Measurements from ENCODE around the gene NUDT6. TPM values are rescaled to one million over a fixed set of nuclear protein-coding genes. Genes with fewer than 3 reads are reported as not detected.

The NUDT6 gene
- total RNA-seq, 1 donor from 2014 or later, result 13.9 TPM

DNA sequence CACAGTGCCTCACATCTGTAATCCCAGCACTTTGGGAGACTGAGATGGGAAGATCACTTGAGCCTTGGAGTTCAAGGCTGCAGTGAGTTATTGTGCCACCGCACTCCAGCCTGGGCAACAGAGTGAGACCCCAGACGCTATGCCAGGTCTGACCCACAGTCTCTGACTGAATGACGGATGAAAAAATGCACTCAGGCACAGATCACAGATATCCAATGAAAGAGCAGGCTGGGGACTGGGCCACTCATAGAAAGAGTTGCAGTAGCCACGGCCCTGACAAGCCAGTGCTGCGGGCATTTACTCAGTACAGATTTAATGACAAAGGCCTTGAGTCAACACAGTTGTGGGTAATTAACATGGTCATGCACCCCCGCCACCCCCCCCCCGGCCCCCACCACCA, 22.7 kb downstream of the NUDT6 start:
- no peak overlapping the region for H3K4me3 ChIP-seq
- no peak overlapping the region for H3K27ac ChIP-seq (replicated peaks)
- intact Hi-C loops (cut with micrococcal nuclease), result no loop called here
- no peaks in the 10 kb centered on the region for H3K27me3 ChIP-seq (ENCODE audit: low read depth)
- peaks cover 1% of the 10 kb centered on the region for H3K36me3 ChIP-seq
- DNase-seq, result no peak
- no peaks in the 10 kb centered on the region for H3K9me3 ChIP-seq (replicated peaks)
- TF ChIP-seq, protein P1, sequence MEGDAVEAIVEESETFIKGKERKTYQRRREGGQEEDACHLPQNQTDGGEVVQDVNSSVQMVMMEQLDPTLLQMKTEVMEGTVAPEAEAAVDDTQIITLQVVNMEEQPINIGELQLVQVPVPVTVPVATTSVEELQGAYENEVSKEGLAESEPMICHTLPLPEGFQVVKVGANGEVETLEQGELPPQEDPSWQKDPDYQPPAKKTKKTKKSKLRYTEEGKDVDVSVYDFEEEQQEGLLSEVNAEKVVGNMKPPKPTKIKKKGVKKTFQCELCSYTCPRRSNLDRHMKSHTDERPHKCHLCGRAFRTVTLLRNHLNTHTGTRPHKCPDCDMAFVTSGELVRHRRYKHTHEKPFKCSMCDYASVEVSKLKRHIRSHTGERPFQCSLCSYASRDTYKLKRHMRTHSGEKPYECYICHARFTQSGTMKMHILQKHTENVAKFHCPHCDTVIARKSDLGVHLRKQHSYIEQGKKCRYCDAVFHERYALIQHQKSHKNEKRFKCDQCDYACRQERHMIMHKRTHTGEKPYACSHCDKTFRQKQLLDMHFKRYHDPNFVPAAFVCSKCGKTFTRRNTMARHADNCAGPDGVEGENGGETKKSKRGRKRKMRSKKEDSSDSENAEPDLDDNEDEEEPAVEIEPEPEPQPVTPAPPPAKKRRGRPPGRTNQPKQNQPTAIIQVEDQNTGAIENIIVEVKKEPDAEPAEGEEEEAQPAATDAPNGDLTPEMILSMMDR (IDR thresholded peaks at IDR 0.05; ENCODE audit: borderline replicate concordance), result no peak
- H3K4me1 ChIP-seq, result peaks cover 12% of the 10 kb centered on the region

DNA sequence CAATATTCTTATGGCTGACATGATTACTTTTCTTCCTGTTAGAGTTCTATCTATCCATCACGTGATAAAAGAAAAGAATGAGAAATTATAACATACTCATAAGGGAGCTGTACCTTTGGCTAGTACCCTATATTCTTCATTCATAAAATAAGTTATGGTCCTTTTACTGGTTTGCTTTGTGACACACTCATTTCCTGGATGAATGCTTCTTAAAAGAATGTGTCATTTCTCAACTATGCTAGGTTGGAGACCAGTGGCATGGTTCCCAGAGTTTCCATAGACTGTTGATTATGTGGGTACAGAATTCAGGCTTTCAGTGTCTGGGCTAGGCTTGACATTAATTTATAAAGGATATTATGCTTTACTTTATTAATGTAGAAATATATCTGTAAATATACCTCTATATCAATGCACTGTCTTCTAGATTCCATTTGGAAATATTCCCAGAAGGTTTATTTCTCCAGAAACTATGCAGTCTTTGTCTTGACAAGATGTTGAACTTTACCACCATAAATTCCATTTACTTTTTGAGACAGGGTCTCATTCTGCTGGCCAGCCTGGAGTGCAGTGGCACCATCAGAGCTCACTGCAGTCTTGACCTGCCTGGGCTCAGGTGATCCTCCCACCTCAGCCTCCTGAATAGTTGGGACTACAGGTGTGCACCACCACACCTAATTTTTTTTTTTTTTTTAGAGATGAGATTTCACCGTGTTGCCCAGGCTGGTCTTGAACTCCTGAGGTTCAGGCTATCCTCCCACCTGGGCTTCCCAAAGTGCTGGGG, 23.8 kb downstream of the NUDT6 start:
- TF ChIP-seq, protein P1 (IDR thresholded peaks at IDR 0.05; ENCODE audit: borderline replicate concordance), result no peak
- H3K27ac ChIP-seq (replicated peaks), result no peak overlapping the region
- peaks cover 12% of the 10 kb centered on the region for H3K4me1 ChIP-seq
- no peaks in the 10 kb centered on the region for H3K9me3 ChIP-seq (replicated peaks)
- intact Hi-C loops (cut with micrococcal nuclease), result no loop called here
- no peak overlapping the region for H3K4me3 ChIP-seq
- H3K27me3 ChIP-seq (ENCODE audit: low read depth), result no peaks in the 10 kb centered on the region
- no peak for DNase-seq
- peaks cover 11% of the 10 kb centered on the region for H3K36me3 ChIP-seq

DNA sequence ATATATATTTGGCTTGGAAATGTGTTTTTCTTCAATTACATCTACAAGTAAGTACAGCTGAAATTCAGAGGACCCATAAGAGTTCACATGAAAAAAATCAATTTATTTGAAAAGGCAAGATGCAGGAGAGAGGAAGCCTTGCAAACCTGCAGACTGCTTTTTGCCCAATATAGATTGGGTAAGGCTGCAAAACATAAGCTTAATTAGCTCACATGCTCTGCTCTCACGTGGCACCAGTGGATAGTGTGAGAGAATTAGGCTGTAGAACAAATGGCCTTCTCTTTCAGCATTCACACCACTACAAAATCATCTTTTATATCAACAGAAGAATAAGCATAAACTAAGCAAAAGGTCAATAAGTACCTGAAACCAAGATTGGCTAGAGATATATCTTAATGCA, 26.1 kb downstream of the NUDT6 start:
- TF ChIP-seq, protein P1 (IDR thresholded peaks at IDR 0.05; ENCODE audit: borderline replicate concordance), result no peak
- DNase-seq, result no peak
- H3K27me3 ChIP-seq (ENCODE audit: low read depth), result no peaks in the 10 kb centered on the region
- intact Hi-C loops (cut with micrococcal nuclease), result no loop called here
- no peak overlapping the region for H3K27ac ChIP-seq (replicated peaks)
- peaks cover 12% of the 10 kb centered on the region for H3K4me1 ChIP-seq
- H3K9me3 ChIP-seq (replicated peaks), result no peaks in the 10 kb centered on the region
- peaks cover 29% of the 10 kb centered on the region for H3K36me3 ChIP-seq
- no peak overlapping the region for H3K4me3 ChIP-seq

DNA sequence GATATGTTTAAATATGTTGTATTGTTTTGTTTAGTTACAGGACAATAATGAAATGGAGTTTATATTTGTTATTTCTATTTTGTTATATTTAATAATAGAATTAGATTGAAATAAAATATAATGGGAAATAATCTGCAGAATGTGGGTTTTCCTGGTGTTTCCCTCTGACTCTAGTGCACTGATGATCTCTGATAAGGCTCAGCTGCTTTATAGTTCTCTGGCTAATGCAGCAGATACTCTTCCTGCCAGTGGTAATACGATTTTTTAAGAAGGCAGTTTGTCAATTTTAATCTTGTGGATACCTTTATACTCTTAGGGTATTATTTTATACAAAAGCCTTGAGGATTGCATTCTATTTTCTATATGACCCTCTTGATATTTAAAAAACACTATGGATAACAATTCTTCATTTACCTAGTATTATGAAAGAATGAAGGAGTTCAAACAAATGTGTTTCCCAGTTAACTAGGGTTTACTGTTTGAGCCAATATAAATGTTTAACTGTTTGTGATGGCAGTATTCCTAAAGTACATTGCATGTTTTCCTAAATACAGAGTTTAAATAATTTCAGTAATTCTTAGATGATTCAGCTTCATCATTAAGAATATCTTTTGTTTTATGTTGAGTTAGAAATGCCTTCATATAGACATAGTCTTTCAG, 26.9 kb downstream of the NUDT6 start:
- Histone ChIP-seq H3K9me3 (replicated peaks) (no peaks in the 10 kb centered on the region), H3K27ac (replicated peaks) (peak overlapping the region; percentile 12), H3K4me1 (peaks cover 12% of the 10 kb centered on the region), H3K36me3 (peaks cover 30% of the 10 kb centered on the region), H3K27me3 (ENCODE audit: low read depth) (no peaks in the 10 kb centered on the region), H3K4me3 (no peak overlapping the region)
- intact Hi-C loops (cut with micrococcal nuclease), result no loop called here
- no peak for DNase-seq
- TF ChIP-seq, protein P1 (IDR thresholded peaks at IDR 0.05; ENCODE audit: borderline replicate concordance), result no peak

DNA sequence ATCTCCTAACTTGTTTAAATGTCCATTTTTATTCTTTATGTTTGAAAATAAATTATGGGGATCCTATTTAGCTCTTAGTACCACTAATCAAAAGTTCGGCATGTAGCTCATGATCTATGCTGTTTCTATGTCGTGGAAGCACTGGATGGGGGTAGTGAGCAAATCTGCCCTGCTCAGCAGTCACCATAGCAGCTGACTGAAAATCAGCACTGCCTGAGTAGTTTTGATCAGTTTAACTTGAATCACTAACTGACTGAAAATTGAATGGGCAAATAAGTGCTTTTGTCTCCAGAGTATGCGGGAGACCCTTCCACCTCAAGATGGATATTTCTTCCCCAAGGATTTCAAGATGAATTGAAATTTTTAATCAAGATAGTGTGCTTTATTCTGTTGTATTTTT, 27.6 kb downstream of the NUDT6 start:
- TF ChIP-seq, protein P1 (IDR thresholded peaks at IDR 0.05; ENCODE audit: borderline replicate concordance), result no peak
- Histone ChIP-seq H3K4me3 (no peak overlapping the region), H3K4me1 (peaks cover 19% of the 10 kb centered on the region), H3K27me3 (ENCODE audit: low read depth) (no peaks in the 10 kb centered on the region), H3K27ac (replicated peaks) (no peak overlapping the region), H3K36me3 (peaks cover 30% of the 10 kb centered on the region), H3K9me3 (replicated peaks) (no peaks in the 10 kb centered on the region)
- intact Hi-C loops (cut with micrococcal nuclease), result no loop called here
- no peak for DNase-seq
